ENCODE data around the gene ZNF568.

ZNF568 gene

DNA sequence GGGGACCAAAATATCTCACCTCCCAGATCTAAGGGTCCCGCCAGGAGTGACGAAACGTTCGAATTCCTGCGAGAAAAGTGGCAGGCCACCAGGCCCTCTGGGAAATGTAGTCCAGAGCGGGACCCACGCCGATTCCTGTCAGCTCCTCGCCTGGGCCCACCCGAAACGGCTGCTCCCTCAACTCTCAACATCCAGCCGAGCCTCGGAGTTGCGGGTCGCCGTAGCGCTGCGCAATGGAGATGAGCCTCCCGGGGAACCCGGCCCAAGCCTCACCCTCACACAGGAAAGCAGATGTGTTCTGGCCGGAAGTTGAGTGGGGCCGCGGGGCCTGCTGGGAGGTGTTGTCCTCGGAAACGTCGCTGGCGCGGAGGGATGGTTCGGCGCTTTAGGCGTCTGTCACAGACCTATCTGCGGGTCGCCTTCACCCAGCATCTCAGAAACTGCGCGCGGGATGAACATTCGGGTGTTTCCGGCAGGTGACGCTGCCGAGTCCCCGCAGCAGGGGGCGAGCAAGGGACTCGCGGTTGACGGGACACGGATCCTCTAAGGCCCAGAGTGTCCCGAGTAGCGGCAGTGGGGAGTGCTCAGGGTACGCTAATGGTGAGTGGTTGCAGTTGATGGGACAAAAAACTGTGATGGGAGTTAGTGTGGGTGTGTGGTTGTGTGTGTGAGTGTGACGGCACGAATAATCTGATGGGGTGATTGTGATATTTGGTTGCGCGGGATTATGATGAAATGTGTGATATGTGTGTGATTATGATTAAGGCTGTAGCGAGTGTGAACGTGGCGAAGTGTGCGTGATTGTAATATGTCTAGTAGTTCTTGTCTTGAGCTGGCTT is at the start of gene ZNF568, which contains the start of gene ZNF829:
TSS of gene ZNF568 (plus strand) at position 341 of the 839 bp plus-strand sequence. CDS start 6,439 bp downstream, outside the sequence.
TSS of gene ZNF829 (minus strand) at position 300 of the 839 bp plus-strand sequence. CDS start 1,124 bp downstream, outside the sequence.
- DNase-seq: peak; percentile 98

DNA sequence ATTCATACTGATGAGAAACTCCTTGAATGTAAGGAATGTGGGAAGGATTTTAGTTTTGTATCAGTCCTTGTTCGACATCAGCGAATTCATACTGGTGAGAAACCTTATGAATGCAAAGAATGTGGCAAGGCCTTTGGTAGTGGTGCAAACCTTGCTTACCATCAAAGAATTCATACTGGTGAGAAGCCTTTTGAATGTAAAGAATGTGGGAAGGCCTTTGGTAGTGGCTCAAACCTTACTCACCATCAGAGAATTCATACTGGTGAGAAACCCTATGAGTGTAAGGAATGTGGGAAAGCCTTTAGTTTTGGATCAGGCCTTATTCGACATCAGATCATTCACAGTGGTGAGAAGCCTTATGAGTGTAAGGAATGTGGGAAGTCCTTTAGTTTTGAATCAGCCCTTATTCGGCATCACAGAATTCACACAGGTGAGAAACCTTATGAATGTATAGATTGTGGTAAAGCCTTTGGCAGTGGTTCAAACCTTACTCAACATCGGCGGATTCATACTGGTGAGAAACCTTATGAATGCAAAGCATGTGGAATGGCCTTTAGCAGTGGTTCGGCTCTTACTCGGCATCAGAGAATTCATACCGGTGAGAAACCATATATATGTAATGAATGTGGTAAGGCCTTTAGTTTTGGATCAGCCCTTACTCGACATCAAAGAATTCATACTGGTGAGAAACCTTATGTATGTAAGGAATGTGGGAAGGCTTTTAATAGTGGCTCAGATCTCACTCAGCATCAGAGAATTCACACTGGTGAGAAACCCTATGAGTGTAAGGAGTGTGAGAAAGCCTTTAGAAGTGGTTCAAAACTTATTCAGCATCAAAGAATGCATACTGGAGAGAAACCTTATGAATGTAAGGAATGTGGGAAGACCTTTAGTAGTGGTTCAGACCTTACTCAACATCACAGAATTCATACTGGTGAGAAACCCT is 38.9 kb upstream of the ZNF568 start:
- DNase-seq: peak; percentile 19

DNA sequence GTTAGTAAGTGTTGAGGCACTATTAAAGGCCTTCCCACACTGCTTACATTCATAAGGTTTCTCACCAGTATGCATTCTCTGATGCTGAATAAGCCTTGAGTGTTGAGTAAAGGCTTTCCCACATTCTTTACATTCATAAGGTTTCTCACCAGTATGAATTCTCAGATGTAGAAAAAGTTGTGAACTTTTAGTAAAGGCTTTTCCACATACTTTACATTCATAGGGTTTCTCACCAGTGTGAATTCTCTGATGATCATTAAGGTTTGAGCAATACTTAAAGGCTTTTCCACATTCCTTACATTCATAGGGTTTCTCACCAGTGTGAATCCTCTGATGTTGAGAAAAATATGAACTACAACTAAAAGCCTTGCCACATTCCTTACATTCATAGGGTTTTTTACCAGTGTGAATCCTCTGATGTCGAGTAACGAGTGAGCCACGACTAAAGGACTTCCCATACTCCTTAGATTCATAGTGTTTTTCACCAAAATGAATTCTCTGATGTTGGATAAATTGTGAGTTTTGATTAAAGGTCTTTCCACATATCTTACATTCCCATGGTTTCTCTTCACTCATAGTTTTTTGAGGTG is 24.3 kb upstream of the ZNF568 start:
- no peak for DNase-seq

DNA sequence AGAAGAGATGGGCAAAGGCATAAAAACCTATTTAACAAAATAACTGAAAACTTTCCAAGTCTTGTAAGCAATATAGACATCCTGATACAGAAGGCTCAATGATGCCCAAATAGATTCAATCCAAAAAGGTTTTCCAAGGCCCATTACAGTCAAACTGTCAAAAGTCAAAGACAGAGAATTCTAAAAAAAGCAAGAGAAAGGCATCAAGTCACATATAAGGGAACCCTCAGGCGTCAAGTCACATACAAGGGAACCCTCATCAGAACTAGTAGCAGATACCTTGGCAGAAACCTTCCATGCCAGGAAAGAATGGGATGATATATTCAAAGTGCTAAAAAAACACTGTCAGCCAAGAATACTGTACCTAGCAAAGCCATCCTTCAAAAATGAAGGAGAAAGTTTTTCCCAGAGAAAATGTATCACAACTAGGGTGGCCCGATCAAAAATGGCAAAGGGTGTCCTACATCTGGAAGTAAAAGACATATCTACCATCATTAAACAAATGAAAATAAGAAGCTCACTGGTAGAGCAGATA is 21.2 kb upstream of the ZNF568 start:
- no peak for DNase-seq

DNA sequence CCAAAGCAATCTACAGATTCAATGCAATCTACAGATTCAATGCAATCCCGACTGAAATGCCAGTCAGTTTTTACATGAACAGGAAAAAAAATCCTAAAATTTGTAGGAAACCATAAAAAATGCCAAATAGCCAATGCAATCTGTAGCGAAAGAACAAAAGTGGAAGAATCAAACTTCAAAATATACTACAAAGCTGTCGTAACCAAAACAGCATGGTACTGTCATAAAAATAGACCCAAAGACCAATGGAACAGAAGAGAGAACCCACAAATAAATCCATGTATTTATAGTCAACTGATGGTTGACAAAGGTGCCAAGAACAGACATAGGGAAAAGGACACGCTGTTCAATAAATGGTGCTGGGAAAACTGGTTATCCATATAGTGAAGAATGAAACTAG is 17.7 kb upstream of the ZNF568 start:
- no peak for DNase-seq

DNA sequence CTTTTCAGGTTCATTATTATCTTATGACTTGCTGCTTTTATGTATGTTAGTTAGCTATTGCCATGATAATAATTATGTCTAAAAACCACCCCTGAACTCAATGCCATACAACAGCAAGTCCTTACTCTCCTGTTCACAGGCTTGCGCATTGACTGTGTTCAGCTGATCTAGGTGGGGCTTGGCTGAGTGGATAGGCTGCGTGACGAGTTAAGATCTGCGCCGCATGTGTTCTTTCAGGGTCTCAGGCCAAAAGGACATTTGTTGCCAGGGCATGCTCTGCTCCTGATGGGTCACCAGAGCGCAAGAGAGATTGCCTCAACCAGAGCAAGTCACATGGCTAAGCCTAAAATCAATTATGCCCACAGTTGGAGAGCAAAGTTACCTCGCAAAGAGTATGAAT is 859 bp downstream of the ZNF568 start:
- peak; percentile 30 for DNase-seq

DNA sequence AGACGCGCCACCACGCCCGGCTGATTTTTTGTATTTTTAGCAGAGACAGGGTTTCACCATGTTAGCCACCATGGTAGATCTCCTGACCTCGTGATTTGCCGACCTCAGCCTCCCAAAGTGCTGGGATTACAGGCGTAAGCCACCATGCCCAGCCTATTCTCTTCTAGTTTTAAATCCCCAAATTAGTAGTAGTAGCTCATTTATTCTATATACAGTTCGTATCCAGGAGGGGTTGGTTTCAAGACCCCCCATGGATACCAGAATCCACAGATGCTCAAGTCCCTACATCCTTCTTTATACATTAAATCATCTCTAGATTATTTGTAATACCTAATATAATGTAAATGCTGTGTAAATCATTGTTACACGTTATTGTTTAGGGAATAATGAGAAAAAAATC is 2.0 kb downstream of the ZNF568 start:
- DNase-seq: no peak

DNA sequence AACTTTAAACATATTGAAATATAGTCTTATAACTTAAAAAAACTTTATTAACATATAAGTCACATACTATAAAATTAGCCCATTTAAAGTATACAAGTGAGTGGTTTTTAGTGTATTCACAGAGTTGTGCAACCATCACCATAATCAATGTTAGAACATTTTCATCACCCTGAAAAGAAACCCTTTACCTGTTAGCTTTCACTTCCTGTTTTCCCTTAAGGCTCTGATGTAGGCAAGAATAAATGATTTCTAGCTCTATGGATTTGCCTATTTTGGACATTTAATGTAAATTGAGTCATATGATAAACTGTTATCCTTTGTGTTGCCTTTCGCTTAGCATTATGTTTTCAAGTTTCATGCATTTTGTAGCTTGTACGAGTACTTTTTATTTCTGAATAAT is 15.6 kb downstream of the ZNF568 start:
- DNase-seq: no peak

DNA sequence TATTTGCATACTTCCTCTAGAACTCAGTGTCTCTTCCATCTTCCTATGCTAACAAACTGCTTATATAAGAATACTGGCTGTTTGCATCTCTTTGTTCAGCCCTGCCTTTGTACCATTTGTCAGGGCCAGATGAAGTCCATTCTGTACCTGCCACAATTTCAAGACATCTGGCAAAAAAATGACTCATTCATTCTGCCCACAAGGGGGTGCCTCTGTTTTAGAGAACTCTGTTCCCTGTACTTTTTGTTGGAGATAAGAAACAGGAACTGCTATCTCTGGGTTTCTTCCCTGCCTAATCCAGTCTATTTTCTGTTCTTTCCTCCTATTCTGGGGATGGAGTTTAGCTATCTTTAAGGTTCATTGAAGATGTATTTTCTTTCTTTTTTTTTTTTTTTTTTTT is 23.0 kb downstream of the ZNF568 start:
- peak; percentile 62 for DNase-seq

DNA sequence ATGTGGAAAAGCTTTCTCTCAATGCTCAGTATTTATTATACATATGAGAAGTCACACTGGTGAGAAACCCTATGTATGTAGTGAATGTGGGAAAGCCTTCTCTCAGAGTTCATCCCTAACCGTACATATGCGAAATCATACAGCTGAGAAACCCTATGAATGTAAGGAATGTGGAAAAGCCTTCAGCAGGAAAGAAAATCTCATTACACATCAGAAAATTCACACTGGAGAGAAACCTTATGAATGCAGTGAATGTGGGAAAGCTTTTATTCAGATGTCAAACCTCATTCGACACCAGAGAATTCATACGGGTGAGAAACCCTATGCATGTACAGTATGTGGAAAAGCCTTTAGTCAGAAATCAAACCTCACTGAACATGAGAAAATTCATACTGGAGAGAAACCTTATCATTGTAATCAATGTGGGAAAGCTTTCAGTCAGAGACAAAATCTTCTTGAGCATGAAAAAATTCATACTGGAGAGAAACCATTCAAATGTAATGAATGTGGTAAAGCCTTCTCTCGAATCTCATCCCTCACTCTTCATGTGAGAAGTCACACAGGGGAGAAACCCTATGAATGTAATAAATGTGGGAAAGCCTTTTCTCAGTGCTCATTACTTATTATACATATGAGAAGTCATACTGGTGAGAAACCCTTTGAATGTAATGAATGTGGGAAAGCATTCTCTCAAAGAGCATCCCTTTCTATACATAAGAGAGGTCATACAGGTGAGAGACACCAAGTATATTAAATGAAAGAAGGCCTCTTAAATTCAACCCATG is 34.4 kb downstream of the ZNF568 start:
- peak; percentile 22 for DNase-seq

DNA sequence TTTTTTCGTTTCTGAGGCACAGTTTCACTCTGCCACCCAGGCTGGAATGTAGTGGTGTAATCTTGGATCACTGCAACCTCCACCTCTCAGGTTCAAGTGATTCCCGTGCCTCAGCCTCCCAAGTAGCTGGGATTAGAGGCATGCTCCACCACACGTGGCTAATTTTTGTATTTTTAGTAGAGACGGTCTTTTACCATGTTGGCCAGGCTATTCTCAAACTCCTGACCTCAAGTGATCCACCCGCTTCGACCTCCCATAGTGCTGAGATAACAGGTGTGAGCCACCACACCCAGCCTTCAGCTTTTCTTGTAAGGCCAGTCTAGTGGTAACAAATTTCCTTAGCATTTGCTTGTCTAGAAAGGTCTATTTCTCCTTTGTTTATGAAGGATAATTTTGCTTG is 46.2 kb downstream of the ZNF568 start:
- no peak for DNase-seq

DNA sequence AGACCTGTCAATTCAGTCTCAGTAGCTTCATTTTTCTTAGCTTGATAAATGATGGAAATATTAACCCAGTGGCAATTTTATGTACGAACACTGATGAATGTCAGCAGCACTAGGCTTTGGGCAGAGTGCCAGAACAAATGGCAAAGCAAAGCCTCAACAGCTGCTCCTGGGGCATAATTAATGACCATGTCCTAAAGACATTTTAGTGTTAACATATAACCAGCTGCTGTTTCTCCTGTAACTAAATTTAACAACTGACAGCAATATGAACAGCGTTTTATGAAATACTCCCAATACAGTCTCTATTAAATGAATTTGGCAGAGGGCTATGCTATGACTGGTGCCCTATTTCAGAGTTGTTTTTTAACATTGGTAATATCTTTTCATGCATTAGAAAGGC is 47.1 kb downstream of the ZNF568 start:
- DNase-seq: peak; percentile 73

DNA sequence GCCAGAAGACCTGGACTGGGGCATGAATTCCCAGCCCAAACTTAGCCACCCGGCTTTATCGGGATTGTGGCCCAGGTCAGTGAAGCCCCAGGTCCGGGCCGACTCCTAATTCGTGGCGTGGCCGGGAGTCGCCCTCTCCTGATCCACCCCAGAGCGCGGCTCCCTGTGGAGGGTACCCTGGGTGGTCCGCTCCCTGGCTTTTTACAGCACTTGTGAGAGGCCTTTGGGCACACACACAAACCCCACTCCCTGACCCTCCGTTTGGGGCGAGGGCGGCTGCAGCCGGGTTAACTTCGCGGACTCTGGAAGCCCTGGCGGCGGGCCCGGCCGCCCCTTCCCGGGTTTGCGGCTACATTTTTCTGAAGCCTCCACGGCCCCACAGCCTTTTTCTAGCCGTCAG is 56.4 kb downstream of the ZNF568 start:
- DNase-seq: no peak

DNA sequence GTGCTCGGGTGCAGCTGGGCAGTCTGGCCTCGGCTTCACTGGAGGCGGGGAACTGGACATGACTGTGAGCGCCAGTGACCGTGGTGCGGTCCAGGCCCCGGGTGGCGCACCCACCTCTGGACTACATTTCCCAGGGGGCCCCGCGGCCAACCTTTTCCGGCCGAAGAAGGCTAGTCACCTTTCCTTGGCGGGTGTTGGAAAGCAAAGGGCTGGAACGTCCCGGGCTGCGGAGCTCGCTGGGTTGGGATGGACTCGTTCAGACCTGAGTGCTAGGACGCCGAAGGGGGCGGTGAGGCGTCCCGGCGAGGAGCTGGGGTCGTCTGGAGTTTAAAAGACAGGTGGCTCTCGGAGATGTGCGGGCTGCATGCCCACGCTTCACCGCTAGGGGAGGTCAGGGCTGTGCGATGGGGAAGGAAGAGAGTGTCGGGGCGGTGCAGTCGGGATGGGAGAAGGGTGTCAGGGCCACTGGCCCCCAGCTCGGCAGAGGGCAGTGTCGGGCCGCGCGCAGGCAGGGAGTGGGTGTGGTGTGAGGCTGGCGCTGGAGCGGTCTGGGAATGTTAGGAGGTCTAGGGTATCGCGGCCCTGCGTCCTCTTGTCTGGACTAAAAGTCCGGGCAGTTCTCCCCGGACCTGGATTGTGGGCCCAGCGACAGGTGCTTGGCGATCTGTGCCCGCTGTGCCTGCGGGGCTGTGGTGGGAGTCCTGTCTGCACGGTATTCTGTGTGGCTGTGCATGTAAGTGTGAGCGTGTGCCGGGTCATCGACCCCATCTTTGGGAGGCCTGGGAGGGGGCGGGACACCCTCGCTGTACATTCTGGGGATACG is 57.1 kb downstream of the ZNF568 start:
- DNase-seq: peak; percentile 96

DNA sequence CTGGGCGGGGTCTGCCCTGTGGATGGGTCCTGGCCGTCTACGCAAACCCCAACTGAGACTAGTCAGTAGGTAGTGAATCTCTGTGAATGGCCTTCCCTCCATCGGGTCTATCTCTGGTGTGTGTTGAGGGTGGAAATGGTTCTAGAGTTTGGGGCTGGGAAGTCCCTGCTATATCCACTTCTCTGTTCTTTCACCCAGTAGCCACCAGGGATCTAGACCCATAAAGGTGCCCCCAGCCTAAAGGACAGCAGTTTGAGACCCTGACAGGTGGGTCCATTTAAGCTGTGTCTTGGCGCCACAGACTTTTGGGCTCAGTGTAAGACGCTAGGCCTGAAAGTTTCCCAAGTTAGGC is 57.7 kb downstream of the ZNF568 start:
- peak; percentile 57 for DNase-seq

DNA sequence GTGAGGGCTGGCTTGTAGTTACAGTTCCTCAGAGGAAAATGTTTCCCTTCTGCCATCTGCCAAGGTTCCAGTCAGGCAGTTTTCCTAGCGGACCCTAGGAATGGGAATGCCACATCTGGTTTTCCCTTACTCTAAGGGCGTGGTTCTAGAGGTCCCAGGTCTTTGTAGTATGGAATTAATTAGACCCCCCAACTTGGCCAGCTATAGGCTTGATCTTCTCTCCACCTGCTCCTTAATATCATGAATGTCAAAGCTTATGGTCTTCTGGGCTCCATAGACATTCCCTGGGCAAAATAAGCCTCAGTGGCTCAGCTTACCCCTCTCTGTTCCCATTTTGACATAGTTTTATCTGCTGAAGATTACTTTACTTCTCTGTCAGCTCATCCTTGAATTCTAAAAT is 70.0 kb downstream of the ZNF568 start:
- peak; percentile 57 for DNase-seq

DNA sequence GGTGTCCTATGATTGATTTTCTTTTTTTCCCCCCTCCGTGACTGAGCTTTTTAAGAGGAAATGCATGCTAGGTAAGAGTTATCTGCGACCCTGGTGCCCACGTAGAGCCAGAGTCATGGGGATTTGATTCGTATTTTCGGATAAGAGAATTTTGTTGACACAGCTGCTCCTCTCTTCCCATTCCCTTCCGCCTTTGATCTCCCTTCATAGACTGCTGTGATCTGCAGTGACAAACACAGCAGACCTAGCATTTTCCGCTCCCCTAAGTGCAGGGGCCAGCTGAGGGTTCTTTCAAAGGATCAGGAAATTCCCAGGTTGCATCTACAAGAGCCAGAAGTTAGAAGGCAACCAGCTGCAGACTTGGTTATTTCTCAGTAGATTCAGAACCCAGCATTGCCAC is 70.5 kb downstream of the ZNF568 start:
- DNase-seq: peak; percentile 95

DNA sequence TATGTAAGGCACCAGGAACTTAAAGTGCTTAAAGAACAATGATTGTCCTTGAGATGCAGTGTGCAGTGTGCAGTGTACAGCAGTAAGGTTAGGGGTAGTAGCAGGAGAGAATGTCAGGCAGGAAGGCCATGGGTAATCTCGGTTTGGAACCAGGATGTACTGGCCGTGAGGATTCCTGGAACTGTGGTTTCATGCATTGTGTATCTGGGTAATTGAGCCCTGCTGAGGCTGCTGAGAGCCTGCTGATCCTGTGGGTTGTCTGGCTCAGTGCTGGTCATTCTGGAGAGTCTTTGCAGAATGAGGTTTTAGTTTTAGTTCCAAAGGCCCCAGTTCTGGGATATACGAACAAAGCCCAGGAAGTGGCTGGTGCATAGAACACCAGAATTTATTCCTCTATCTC is 71.0 kb downstream of the ZNF568 start:
- peak; percentile 81 for DNase-seq

DNA sequence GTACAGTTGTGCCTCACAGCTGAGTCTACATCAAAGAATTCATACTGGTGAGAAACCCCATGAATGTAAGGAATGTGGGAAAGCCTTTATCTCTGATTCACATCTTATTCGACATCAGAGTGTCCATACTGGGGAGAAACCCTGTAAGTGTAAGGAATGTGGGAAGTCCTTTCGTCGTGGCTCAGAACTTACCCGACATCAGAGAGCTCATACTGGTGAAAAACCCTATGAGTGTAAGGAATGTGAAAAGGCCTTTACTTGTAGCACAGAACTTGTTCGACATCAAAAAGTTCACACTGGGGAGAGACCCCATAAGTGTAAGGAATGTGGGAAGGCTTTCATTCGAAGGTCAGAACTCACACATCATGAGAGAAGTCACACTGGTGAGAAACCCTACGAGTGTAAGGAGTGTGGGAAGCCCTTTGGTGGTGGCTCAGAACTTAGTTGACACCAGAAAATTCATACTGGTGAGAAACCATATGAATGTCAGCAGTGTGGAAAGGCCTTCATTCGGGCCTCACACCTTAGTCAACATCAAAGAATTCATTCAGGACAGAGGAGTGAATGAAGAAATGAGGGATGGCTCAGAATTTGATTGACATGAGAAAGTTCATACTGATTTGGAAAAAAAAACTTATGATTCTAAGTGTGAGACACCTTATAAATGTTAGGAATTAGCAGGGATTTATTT is 81.2 kb downstream of the ZNF568 start:
- no peak for DNase-seq

DNA sequence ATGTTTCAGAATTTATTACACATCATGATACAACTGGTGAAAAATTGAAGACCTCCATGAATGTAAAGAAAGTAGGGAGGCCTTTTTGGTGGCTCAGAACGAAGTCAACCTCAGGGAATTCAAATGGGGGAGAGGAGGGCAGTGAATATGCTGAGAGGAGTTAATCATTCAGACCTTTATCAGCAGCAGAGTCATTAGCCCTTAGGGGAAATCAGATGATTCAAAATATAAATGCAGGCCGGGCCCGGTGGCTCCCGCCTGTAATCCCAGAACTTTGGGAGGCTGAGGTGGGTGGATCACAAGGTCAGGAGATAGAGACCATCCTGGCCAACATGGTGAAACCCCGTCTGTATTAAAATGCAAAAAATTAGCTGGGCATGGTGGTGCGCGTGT is 81.7 kb downstream of the ZNF568 start:
- no peak for DNase-seq

DNA sequence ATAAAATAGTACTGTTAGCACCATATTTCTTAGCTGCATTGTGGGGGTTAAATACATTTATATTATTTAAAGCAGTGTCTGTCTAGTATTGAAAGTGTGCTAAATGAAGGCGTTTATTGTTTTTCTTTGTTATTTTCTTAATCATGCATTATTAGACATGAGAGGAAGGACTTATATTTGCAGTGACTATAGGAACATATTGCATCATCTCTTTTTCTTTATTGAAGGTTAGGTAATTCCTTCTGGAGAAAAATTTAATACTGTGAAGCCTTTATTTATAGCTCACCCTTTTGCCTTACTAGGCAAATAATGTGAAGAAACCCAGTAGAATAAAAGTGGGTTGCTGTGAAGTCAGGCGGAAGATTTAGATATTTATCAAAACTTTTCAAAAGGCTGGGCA is 83.2 kb downstream of the ZNF568 start:
- no peak for DNase-seq
